Fibroblast of peridontal ligament (primary cell): Measurements from ENCODE around the gene NTRK2.
A peak's percentile ranks its signal among the peaks of the same experiment; 100 is the strongest.

Source experiments
- DNase-seq: peaks from one replicate; pipeline ENCODE4 v3.0.0-alpha.2; 2010; ENCODE audit errors: extremely low read depth

The NTRK2 gene

DNA sequence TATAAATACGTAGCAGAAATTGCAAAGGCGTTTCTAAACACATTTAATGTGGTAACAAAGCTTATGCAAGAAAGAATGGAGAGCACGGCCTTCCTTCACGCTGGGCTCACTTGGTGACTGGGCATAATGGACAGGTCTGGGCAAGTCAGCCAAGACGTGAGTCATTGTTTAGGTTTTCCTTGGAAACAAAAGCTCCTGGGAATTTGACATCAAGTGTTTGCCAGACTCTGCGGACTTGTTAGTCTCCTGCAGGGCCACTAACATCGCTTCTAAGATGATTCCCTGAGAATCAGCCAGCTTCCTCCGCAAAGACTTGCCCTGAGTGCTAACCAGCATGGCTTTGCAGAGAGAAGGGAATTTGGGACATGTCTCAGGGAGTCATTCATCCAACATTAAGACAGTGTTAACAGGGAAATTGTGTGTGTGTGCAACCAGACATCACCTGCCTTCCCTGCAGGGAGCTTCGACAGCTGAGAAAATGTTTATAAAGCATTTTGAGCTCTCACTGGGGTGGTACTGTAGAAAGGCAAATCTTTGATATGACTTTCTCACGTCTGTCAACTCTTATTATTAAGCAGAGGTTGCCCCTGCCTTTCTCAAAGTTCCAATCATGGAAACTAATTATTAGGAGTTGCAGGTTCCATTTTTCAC, 182.5 kb downstream of the NTRK2 start:
- DNase-seq = peak; percentile 47

DNA sequence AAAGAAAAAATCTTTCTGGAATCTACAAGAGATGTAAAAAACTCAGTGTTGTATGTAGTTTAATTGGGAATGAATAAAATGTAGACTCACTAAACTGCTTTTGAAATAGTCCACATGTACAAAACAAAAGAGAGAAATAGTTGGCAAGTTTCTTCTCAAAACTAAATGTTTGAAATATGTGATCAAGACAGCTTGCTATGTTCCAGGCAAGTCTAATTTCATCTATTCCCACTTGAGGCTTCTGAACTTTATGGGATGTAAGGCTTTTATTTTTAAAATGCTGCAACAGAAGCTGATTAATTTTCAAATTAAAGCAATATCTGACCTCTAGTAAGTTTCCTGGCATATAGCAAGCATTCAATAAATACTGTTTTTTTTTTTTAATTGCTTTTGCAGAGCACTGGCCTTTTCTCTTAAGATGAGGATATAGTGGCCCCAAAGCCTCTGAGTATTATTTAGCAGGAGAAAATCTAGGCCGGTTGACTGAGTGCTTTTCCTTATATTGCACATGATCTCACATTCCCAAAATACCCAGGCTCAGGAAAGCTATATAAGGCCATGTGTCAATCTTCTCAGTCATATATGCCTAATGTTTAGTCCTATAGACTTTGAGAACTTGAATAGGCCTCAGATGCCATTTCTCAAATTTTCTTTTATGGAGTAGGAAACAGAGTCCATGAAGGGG, 183.2 kb downstream of the NTRK2 start:
- no peak for DNase-seq

DNA sequence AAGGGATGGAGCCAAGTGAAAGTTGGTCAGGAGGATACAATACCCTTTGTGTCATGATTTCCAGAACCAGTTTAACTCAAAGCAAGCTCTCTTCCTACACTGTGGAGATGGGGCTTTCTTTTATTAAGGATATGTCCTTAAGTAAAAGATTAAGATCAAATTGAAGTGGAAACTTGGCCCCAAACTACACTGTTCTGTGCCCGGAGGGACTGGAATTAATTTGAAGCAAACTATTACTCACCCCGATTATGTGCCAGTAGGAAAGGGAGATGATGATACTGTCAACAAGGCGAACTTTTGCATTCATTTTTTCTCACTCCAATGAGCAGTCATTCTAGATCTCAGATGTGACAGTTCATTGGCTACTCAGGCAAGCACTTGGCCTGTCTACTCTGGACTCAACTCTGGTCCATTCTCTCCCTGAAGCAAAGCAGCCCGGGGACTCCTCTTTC, 186.7 kb downstream of the NTRK2 start:
- DNase-seq = no peak

DNA sequence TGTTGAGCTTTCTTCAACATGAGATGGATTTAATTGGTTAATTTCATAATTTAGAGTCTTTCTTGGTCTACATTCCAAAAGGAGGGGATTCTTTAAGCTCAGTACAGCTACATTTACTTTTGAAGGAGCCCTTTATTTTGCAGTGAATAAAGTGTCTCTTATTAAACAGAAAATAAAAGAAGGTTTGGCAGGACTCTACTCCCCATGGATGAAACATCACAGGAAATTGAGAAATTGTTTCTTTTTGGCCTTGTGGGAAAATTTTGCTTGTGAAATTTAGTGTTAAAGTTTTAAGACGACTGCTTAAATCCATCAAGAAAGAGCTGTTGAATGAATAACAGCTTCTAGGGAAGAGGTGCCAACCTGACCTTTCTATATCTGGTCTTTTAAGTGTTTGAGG, 187.7 kb downstream of the NTRK2 start:
- DNase-seq = no peak

DNA sequence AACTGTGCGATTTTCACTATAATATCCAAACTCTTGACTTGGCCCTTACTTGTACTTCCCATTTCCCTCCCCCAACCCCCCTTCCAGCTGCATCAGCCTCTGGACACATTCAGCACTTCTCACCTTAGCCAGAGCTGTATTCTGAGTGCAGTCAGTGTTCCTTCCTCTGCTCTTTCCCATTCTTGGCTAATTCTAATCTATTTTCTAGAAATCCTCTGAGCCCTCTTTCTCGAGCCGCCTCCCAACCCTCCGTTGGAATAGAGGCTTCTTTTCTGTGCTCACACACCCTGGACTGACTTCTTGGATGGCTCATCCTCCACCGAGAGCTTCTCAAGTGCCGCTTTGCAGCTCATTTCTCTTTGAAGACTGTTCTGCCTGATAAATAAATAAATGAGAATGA, 188.8 kb downstream of the NTRK2 start:
- DNase-seq = no peak

DNA sequence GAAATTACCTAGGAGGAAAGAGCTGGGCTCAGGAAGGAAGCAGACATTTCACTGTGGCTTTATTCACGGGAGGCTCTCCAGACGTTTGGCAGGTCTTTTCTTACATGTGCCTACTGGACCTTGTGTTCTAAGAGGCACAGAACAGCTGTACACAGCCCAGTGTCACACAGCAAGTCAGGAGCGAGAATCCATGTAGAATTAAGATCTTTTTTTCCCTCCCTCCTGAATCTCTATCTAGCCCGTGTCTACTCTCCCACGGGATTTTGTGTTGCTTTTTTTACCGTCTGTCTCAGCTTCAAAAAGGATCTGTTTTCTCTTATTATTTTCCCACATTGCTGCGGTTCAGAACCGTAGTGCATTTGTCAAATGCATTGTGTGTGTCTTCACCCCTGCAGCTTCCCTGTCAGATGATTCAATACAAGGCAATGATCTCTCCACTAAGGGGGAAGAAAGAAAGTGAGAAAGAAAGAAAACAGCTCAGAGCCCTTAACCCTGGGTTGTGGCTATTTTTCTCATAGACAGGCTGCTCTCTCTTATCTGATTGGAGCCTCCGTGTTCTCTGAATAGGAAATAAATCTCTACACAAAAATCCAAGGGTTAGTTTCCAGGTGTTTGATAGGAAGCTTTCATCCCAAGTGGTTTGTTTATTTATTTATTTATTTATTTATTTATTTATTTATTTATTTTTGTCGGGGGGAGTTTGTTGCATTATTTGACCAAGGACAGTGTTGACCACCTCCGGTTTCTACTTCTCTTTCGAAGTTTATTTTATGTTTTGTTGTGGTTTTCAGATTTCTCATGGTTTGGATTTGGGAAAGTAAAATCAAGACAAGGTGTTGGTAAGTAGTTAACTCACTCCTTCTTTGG, 191.0 kb downstream of the NTRK2 start:
- DNase-seq = no peak

DNA sequence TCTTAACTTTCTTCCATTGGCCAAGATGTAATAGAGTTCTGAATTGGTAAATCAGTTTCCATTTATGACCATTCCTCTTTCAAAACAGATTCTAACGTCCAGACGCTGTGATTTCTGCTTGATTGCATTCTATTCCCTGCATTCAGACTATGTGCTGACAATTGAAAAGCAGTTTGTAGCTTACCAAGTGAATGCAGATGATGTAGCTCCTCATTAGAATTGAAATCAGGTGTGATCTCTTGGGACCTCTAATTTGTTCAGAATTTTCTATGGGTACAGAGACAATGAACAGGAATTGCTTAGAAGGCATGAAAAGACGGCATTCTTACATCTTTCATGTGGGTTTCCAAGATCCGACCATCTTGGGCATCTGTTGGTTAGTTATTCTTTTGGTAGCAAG, 191.9 kb downstream of the NTRK2 start:
- DNase-seq = no peak

DNA sequence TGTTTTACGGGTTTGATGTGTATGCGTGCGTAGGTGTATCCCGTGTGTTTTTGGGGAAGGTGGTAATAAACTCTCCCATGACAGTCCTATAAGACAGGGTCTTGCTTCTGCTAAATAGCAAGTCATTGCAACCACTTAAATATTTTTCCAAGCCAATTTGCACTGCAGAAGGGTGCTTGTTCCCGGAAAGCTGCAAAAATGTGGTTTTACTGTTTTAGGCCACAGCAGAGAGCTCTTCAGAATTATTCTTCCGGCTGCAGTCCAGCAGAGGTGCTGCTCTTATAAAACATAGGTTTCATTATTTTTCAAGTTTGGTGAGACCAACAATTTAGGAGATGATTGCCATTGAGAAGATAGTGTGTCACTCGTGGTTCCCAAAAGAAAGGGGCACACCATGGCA, 192.8 kb downstream of the NTRK2 start:
- DNase-seq = no peak

DNA sequence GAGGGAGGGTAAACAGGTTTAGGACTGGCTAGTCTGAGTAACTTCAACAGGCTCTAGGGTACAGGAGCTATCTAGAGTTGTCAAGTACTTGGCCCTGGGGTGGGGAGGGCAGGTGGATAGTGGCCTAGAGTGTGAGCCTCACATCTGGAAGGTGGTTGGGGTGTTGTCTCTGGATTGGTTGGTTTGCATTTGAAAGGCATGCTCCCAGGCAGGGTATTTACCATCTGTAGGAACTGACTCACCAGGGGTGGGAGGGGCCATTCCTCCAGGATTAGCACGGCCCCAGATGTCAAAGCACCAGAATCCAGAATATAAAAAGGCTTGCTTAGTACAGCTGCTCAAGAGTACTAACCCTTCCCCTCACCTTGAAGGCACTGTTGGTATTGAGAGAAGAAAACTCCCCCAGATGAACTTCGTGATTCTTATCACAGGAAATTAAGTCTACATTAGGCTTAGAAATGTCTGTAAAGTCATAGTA, 193.3 kb downstream of the NTRK2 start:
- DNase-seq = no peak

DNA sequence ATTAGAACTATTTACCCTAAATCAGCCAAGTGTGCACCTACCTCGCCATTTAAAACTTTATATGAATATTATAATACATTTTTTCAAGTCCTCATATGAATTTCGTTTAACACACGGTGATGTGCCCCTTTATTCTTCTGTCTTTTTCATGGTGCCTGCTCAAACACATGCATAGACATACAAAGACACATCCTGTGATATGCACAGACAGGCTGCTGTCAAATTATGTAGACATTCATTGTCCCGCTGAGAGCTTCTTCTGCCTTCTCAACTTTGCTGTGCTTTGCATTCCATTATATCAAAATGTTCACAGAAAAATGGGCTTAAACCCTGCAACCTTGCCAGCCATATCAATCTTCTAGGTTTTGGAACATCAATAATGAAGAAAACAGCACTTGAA, 193.8 kb downstream of the NTRK2 start:
- DNase-seq = no peak

DNA sequence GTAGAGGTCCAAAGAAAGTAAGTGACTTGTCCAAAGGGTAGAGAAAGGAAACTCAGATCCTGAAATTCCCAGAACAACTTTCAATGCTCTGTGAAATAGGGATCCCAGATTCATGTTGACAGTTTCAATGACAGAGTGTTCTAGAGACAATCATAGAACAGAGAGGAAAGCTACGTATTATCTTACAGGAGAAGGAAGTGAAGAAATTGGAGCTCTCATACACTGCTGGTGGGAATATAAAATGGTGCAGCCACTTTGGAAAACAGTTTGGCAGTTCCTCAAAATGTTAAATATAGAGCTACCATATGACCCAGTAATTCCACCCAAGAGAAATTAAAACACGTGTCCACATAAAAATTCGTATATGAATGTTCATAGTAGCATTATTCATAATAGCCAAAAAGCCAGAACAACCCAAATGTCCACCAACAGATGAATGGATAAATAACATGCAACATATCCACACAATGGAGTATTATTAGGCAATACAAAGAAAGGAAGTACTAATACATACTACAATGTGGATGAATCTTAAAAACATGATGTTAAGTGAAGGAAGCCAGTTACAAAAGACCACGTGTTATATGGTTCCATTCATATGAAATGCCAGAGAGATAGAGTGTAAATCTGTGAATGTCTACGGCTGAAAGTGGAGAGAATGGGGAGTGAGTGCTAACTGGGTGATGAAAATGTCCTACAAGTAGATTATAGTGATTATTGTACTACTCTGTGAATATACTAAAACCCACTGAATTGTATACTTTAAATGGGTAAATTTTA, 197.1 kb downstream of the NTRK2 start:
- DNase-seq = no peak

DNA sequence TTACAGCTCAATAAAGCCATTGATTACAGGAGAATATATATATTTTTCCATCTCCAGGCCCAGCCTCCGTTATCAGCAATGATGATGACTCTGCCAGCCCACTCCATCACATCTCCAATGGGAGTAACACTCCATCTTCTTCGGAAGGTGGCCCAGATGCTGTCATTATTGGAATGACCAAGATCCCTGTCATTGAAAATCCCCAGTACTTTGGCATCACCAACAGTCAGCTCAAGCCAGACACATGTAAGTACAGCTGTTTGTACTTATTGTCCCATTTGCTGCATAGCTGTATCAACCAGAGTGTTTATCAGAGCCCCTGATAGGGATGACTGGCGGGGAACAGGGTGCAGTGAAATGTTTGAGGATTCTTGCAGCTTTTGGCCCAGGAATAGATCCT, 197.7 kb downstream of the NTRK2 start:
- no peak for DNase-seq

DNA sequence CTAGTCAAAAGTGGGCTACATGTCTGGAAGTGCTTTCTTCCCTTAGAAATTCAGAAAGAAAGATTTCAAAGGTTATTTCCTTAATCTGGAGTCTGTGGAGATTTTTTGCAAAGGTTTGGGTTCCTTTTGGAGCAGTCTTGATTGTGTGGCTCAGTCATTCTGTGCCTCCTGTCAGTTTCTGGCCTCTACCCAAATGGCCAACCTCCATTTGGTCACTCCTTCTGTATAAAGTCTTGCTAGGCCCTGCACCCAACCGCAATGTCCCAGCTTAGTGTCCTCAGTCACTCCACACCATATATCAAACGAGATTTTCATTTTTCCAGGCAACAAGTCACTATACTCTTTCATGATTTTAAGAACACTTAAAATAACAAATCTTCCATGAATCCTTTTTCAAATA, 199.6 kb downstream of the NTRK2 start:
- DNase-seq = no peak

DNA sequence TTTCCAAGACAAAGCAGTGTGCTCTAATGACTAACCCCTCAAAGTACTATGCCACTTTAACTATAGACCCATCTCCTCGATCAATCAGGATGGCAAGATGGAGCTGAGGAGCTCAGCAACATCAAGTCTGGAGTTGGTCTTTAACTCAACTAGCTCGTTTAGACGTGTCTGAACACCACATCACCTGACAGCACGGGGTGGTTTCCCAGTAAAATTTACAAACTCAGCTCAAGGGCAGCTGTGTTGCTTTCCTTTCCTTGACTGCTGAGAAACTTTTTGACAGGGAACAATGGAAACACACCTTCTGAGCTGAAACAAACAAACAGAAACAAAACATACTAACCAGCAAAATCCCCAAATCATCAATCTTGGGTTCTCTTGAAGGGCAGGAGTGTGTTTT, 202.5 kb downstream of the NTRK2 start:
- no peak for DNase-seq

DNA sequence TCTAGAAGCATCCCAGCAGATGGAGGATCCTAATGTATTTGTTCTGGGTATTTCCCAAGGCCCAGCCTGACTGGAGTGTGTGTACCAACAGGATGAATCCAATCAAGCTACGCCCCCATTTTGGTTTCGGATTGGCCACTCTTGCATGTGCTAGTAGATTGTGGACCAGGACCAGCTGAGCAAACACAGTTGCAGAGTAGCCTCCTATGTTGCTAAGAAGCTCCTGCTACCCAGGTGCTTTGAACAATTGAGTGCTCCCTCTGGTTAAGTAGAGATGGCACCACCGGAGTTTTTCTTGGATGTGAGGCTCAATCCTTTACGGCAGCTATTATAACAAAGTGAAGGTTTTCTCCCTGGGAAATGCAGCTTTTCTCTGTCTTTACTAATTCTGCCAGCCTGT, 204.5 kb downstream of the NTRK2 start:
- DNase-seq = no peak

DNA sequence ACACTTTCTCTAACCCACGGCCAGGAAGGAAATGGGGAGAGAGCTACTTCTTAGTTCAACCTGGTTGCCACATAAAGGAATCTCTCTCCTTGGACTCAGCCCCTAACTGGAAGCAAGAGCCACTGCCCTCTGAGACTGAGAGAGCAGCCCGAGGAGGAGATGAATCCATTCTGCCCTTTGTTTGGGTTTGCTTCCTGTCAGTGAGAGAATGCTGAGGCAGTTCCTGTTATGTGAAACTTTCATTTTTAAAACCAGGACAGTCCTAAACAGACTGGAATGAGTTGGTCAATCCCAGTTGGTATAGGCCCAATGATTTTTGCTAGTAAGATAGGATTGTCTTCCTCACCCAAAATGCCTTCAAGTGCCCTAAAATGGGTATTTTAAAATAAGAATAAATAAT, 205.1 kb downstream of the NTRK2 start:
- DNase-seq = no peak

DNA sequence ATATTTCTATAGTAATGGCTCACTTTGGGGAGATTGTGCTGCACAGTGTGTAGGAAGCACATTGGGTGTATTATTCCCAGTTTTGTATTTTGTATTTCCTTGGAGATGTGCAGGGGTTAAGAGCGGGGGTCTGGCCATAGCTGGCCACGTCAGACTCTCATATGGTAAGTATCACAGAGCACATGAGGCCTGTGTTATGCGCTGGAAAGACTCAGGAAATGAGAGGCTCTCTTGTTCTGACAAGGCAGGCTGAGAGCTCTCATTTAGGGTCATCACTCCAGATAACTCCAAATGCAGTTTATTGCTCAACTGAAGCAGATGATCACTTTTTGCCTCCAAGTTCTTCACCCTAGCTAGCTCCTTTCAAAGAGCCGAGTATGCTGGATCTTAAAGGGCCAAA, 205.7 kb downstream of the NTRK2 start:
- DNase-seq = no peak

DNA sequence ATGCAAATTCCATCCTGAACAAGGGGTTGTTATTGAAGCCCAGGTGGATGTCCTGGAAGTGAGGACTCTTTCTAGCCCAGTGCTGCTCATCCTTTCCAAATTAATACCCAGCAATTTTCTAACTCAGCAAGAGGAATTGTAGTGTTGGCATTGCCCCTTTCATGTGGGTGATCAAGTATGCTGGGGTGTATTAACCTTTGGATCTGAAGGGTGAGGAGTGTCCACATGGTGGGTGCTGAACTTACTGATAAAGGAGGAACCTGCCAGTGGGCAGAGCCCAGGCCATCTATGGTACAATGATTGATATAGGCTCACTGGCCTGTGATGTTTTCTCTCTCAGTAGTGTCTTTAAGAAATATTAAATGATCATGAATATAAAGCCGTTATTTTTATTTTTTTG, 210.1 kb downstream of the NTRK2 start:
- no peak for DNase-seq

DNA sequence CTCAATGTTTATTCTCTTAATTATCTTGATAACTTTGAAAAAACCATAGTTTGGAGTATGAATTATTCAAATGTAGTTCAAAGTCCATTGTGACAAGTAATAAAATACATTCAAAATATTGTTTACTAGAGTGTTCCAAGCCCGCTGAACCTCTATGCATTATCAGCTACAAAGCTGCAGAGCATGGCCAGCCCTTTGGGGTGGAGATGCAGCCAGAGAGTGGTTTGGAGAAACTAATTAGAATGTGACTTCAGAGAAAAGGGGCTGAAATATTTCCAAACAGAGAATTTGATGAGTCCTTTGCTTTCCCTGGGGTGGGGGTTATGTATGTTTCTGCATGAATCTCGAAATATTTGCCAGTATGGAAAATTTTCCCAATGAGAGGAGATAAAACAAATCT, 211.3 kb downstream of the NTRK2 start:
- DNase-seq = no peak

DNA sequence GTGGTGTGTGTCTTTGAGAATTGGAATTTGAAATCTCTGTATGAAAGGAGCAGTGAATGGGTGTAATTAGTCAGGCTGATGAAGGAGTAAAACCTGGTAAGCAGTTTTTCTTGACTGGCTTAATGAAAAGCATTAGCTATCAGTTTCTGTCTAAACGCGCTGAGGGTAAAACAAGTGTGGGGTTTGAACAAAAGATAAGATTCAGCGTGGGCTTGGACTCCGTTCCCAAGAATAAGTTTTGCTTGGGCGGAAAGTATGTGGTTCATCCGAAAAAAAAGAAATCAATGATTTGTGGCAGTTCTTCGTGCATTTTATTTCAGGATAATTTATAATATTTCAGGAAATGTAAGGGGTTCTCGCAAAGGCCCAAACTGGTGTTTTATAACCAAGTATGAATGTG, 217.3 kb downstream of the NTRK2 start:
- no peak for DNase-seq

DNA sequence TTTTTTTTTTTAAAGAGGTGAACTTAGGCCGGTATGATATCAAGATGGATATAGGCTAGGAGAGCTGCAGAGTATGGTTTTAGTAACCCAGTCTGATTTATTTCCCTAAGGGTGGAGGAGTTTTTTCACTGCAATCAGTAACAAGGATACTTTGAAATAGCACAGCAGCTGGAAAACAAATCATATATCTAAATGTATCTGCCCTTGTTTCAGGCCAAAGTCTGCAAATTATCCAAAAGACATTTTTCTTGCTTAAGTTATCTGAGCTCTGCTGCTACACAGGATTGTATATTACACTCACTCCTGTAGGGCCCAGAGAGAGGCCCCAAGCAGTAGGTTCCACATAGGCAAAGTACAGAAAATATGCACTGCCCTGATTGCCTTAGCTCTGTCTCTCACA, 222.4 kb downstream of the NTRK2 start:
- no peak for DNase-seq
